GM19328 (cell line): ENCODE measurements around the gene ADGRB2.

Source experiments
- ATAC-seq: cut with Tn5 transposase; IDR thresholded peaks from one replicate; pipeline ENCODE4 v1.9.1; 2021; ENCODE audit warnings: mild to moderate bottlenecking, moderate library complexity; ENCODE audit not compliant: unreplicated experiment

Gene ADGRB2

GRCh38 chr1:31704271-31705079 is 59.7 kb downstream of the ADGRB2 start:
- no peak for ATAC-seq

GRCh38 chr1:31703431-31704270 is 60.5 kb downstream of the ADGRB2 start, which contains the start of gene COL16A1:
COL16A1 (minus strand) TSS chr1:31704017; CDS start chr1:31702193, 1,824 bp downstream.
- no peak for ATAC-seq

- ATAC-seq, result no peak
Measured at GRCh38 chr1:31702836-31703404, 61.2 kb downstream of the ADGRB2 start.

GRCh38 chr1:31701091-31701736 is 62.9 kb downstream of the ADGRB2 start:
- ATAC-seq, result no peak

- ATAC-seq, result no peak
Measured at GRCh38 chr1:31700468-31701090, 63.6 kb downstream of the ADGRB2 start.

GRCh38 chr1:31699341-31699891 is 64.7 kb downstream of the ADGRB2 start:
- no peak for ATAC-seq

GRCh38 chr1:31697369-31697984 is 66.7 kb downstream of the ADGRB2 start:
- ATAC-seq, result no peak

GRCh38 chr1:31696242-31696641 is 67.9 kb downstream of the ADGRB2 start:
- ATAC-seq, result no peak

- no peak for ATAC-seq
Measured at GRCh38 chr1:31695327-31695726, 68.8 kb downstream of the ADGRB2 start.

- no peak for ATAC-seq
Measured at GRCh38 chr1:31694964-31695313, 69.2 kb downstream of the ADGRB2 start.

GRCh38 chr1:31694069-31694963 is 69.8 kb downstream of the ADGRB2 start:
- ATAC-seq, result no peak

GRCh38 chr1:31693231-31693630 is 70.9 kb downstream of the ADGRB2 start:
- no peak for ATAC-seq

GRCh38 chr1:31691951-31692350 is 72.2 kb downstream of the ADGRB2 start:
- ATAC-seq, result no peak

- ATAC-seq, result no peak
Measured at GRCh38 chr1:31691446-31691845, 72.7 kb downstream of the ADGRB2 start.

GRCh38 chr1:31690921-31691320 is 73.2 kb downstream of the ADGRB2 start:
- ATAC-seq, result no peak

- ATAC-seq, result no peak
Measured at GRCh38 chr1:31689854-31690253, 74.3 kb downstream of the ADGRB2 start.

GRCh38 chr1:31689379-31689778 is 74.8 kb downstream of the ADGRB2 start:
- no peak for ATAC-seq

GRCh38 chr1:31688233-31688918 is 75.8 kb downstream of the ADGRB2 start:
- no peak for ATAC-seq
